ENCODE measurements around the gene ATP2B2. TPM values are rescaled to one million over a fixed set of nuclear protein-coding genes. Genes with fewer than 3 reads are reported as not detected.

The ATP2B2 gene
- polyA plus RNA-seq, 12 donors, result 0.85 to 11.8 (median 3.6) TPM; not detected in 2

- no peak for DNase-seq
Observed at GRCh38 chr3:10331320-10331719, 174.1 kb downstream of the ATP2B2 start.

GRCh38 chr3:10330319-10330718, 175.1 kb downstream of the ATP2B2 start:
- no peak for DNase-seq

- DNase-seq, result no peak
Observed at GRCh38 chr3:10329495-10330015, 175.8 kb downstream of the ATP2B2 start.

DNA sequence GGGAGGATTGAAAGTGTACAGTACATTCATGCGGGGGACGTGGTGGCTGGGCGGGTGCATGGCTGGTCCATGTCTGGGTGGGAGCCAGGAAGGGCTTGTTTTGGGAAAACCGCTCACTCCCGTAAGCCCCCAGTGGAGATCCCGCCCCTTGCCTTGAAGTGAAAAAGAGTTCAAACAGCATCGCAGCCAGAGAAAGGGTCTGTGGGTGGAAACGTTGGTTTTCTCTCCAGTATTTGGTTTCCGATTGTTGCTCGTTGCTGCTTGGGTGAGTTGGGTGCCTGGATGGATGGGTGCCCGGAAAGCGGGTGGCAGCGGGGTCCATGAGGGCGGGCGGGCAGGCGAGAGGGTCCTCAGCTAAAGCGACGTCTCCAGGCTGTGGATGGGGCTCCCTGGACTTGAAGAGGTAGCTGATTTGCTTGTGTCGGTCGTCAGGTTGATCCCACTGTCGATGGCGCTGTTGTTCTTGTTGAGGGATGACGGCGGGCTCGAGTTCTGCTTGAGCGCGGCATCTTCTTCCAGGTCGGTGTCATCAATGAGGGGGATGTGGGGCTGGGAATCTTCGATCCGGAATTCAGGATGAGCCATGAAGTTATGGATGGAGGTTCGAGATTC, 176.8 kb downstream of the ATP2B2 start:
- DNase-seq, result no peak

- DNase-seq, result no peak
Observed at GRCh38 chr3:10327592-10327991, 177.8 kb downstream of the ATP2B2 start.

- DNase-seq, result no peak
Observed at GRCh38 chr3:10322352-10322710, 183.1 kb downstream of the ATP2B2 start.

GRCh38 chr3:10321630-10322351, 183.6 kb downstream of the ATP2B2 start:
- no peak for DNase-seq

DNA sequence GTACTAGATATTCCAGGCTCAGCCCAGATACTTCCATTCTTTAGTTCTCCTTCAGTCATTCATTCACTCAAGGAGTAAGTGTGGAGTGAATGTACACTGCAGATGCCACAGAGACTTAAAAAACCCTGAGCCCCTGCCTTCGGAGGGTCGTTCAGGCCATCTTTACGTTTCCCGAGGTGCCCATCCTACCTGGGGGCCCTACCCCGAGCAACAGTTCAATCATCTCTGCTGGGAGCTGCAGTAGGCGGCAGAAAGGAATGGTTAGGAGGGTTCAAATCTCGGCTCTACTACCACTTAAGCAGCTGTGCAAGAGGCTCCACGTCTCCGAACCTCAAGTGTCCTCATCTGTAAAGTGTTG, 185.1 kb downstream of the ATP2B2 start:
- DNase-seq, result no peak

- no peak for DNase-seq
Observed at GRCh38 chr3:10319804-10320203, 185.6 kb downstream of the ATP2B2 start.

GRCh38 chr3:10319251-10319650, 186.1 kb downstream of the ATP2B2 start:
- no peak for DNase-seq

GRCh38 chr3:10317961-10318350, 187.4 kb downstream of the ATP2B2 start:
- no peak for DNase-seq

- DNase-seq, result no peak
Observed at GRCh38 chr3:10317311-10317960, 187.9 kb downstream of the ATP2B2 start.

DNA sequence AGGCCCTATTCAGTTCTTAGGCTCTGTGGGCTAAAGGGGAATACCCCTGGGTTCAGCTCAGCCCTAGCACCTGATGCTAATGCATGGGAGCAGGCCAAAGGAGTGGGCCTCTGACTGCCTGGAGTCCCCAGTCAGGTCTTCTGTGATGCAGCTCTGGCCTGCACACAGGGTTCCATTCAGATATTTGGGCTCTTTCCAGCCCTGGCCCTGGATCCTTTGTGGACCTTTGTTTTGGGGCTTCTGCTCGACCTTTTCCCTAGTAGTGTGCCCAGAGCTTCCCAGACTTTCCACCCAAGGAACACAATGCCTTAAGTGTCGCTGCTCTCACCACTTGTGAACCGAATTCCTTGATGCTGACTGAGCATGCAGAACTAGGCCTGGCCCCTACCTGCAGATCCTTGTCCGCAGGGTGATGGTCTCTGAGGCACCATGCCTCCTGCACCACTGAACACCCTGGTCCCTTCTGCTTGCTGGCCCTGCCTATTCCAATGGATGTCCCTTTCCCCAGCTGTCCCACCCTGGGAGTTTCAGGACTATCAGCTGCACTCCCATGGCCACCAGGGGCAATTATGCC, 189.5 kb downstream of the ATP2B2 start:
- DNase-seq, result no peak

DNA sequence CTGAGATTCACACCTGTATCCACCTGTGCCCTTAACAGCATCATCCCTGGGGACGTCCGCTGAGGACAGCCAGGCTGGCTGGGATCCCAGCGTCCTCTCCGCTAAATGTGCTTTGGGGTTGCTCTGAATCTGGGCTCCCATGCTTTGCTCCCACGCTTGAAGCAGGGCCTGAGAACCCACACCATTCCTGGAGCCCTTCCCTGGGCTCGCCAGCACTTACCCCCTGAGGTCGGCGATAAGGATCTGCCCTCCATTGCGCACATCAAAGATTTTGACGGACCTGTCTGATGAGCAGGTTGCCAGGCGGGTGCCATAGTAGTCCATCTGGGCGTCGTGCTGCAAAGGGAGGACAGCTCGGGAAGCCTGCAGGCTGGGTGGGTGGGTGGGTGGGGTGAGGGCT, 190.3 kb downstream of the ATP2B2 start:
- DNase-seq, result no peak

GRCh38 chr3:10312861-10313260, 192.5 kb downstream of the ATP2B2 start:
- DNase-seq, result no peak

DNA sequence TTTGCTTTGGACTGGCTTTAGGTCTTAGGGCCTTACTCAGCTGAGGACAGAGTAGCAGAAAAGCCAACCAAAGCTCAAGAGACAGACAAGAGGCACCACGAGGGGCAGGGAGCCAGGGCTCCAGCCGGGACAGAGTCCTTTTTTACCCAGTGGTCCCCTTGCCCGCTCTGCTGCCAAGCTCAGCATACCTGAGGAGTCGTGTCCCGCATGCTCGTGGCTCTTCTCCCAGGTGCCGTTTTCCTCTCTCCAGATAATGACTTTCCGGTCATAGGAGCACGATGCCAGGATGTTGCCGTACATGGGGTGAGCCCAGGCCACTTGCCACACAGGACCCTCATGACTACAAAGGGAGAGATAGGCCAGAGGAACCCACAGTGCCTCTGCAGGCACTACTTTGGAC, 193.0 kb downstream of the ATP2B2 start:
- DNase-seq, result no peak

- DNase-seq, result no peak
Observed at GRCh38 chr3:10311710-10312109, 193.7 kb downstream of the ATP2B2 start.

DNA sequence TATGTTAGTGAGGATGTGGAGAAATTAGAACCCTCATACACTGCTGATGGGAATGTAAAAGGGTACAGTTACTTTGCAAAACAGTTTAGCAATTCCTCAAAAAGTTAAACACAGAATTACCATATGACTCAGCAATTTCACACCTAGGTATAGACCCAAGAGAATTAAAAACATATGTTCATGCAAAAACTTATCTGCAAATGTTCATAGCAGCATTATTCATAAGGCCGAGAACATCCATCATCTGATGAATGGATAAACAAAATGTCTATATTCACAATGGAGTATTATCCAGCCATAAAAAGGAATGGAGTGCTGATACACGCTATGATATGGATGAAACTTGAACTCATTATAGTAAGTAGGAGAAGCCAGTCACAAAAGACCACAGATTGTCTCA, 194.8 kb downstream of the ATP2B2 start:
- DNase-seq, result no peak

GRCh38 chr3:10309736-10310135, 195.7 kb downstream of the ATP2B2 start:
- no peak for DNase-seq

- DNase-seq, result no peak
Observed at GRCh38 chr3:10308678-10309077, 196.7 kb downstream of the ATP2B2 start.

DNA sequence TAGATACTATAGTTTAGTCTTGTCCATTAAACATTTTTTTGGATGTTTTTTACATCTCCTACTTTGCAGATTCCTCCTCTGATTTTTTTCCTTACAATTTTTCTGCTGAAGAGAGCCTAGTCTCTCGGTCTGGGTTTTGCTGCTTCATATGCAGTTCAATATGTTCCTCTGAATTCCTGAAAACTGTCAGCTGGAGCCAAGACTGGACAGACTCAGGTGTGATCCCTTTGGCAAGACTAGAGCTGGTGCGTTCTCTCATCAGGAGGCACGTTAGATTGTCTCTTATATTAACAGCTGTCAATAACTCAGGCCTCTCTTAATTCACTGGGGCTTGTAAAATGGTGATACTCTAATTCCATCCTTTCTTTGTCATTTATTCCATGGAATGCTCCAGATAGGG, 199.2 kb downstream of the ATP2B2 start:
- DNase-seq, result no peak

DNA sequence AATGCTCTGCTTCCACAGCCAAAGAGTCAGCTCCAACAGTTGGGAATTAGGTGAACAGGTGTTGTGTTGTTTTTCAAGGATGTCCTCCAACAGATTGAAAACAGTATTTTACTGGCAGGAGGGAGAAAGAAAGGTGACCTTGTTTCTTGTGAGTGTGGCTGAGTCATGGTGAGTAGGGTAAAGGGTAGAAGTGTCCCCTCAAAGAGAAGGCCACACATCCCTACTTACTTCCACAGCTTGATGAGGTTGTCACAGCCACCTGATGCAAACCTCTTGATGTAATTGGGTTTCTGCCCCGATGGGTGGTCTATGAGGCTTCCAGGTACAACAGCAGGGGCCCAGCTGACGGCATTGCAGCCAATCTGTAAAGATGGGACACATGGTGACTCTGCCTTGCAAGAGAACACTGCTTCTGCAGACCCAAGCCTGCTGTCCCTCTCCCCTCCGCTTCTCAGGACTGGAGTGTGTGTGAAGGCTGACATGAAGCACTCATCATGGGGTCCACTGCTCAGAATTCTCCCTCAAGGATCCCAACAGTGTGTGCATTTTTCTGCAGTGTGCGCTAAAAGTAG, 200.0 kb downstream of the ATP2B2 start:
- no peak for DNase-seq

- DNase-seq, result no peak
Observed at GRCh38 chr3:10304905-10305304, 200.5 kb downstream of the ATP2B2 start.
